ENCODE data around the gene MGME1. TPM values are rescaled to one million over a fixed set of nuclear protein-coding genes. Genes with fewer than 3 reads are reported as not detected.

The MGME1 gene
- total RNA-seq, 6 experiments from 2014 or later, result 12.7 to 19.2 (median 17.9) TPM

GRCh38 chr20:18009116-18009515 is 40.3 kb downstream of the MGME1 start:
- Mint-ChIP-seq H3K27me3 (ENCODE audit: insufficient read depth) (no peaks in the 10 kb centered on the region; the same call in none of the 2 replicates), H3K4me3 (no peak overlapping the region), H3K4me1 (ENCODE audit: low read depth) (peaks cover 6% of the 10 kb centered on the region; the same call in 1 of the 2 replicates), H3K36me3 (ENCODE audit: low read depth) (no peaks in the 10 kb centered on the region), H3K27ac (no peak overlapping the region), H3K9me3 (no peaks in the 10 kb centered on the region)
- TF ChIP-seq, protein P1, sequence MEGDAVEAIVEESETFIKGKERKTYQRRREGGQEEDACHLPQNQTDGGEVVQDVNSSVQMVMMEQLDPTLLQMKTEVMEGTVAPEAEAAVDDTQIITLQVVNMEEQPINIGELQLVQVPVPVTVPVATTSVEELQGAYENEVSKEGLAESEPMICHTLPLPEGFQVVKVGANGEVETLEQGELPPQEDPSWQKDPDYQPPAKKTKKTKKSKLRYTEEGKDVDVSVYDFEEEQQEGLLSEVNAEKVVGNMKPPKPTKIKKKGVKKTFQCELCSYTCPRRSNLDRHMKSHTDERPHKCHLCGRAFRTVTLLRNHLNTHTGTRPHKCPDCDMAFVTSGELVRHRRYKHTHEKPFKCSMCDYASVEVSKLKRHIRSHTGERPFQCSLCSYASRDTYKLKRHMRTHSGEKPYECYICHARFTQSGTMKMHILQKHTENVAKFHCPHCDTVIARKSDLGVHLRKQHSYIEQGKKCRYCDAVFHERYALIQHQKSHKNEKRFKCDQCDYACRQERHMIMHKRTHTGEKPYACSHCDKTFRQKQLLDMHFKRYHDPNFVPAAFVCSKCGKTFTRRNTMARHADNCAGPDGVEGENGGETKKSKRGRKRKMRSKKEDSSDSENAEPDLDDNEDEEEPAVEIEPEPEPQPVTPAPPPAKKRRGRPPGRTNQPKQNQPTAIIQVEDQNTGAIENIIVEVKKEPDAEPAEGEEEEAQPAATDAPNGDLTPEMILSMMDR (IDR thresholded peaks at IDR 0.05), result no peak
- DNase-seq, result no peak

GRCh38 chr20:18011482-18011881 is 42.7 kb downstream of the MGME1 start:
- no peaks in the 10 kb centered on the region for H3K36me3 Mint-ChIP-seq (ENCODE audit: low read depth)
- no peak overlapping the region for H3K4me3 Mint-ChIP-seq
- H3K4me1 Mint-ChIP-seq (ENCODE audit: low read depth), result peaks cover 6% of the 10 kb centered on the region; the same call in 1 of the 2 replicates
- no peak overlapping the region for H3K27ac Mint-ChIP-seq
- peaks cover under 1% of the 10 kb centered on the region for H3K27me3 Mint-ChIP-seq (ENCODE audit: insufficient read depth)
- no peak for DNase-seq
- no peaks in the 10 kb centered on the region for H3K9me3 Mint-ChIP-seq
- TF ChIP-seq, protein P1 (IDR thresholded peaks at IDR 0.05), result no peak

GRCh38 chr20:18011951-18012645 is 43.3 kb downstream of the MGME1 start:
- no peaks in the 10 kb centered on the region for H3K9me3 Mint-ChIP-seq
- H3K4me1 Mint-ChIP-seq (ENCODE audit: low read depth), result peaks cover 6% of the 10 kb centered on the region; the same call in 1 of the 2 replicates
- no peaks in the 10 kb centered on the region for H3K36me3 Mint-ChIP-seq (ENCODE audit: low read depth)
- H3K4me3 Mint-ChIP-seq, result no peak overlapping the region
- peaks cover 2% of the 10 kb centered on the region for H3K27me3 Mint-ChIP-seq (ENCODE audit: insufficient read depth)
- no peak for DNase-seq
- TF ChIP-seq, protein P1 (IDR thresholded peaks at IDR 0.05), result no peak
- H3K27ac Mint-ChIP-seq, result no peak overlapping the region

GRCh38 chr20:18012901-18013300 is 44.1 kb downstream of the MGME1 start:
- TF ChIP-seq, protein P1 (IDR thresholded peaks at IDR 0.05), result no peak
- peaks cover 2% of the 10 kb centered on the region for H3K27me3 Mint-ChIP-seq (ENCODE audit: insufficient read depth)
- no peak overlapping the region for H3K27ac Mint-ChIP-seq
- H3K9me3 Mint-ChIP-seq, result no peaks in the 10 kb centered on the region
- H3K36me3 Mint-ChIP-seq (ENCODE audit: low read depth), result no peaks in the 10 kb centered on the region
- no peak for DNase-seq
- H3K4me1 Mint-ChIP-seq (ENCODE audit: low read depth), result peaks cover 6% of the 10 kb centered on the region; the same call in 1 of the 2 replicates
- no peak overlapping the region for H3K4me3 Mint-ChIP-seq

DNA sequence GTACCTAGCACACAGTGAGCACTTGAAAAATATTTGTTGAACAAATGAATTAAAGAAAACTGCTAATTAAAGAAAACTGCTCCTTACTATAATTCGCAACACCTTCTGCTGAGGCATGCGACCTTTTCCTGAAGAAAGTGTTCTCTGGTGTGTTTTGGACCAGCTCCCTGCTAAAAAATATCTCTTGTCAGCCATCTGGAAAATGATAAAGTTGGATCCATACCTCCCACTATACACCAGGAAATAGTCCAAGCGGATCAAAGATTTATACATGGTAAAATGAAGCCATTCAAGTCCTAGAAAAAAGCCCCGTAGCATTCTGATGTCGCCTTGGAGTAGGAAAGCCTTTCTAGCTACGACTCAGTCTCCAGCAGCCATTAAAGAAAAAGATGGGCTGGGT is 45.6 kb downstream of the MGME1 start:
- H3K36me3 Mint-ChIP-seq (ENCODE audit: low read depth), result no peaks in the 10 kb centered on the region
- no peak for DNase-seq
- peaks cover 6% of the 10 kb centered on the region for H3K27me3 Mint-ChIP-seq (ENCODE audit: insufficient read depth)
- no peak overlapping the region for H3K4me3 Mint-ChIP-seq
- H3K27ac Mint-ChIP-seq, result no peak overlapping the region
- TF ChIP-seq, protein P1 (IDR thresholded peaks at IDR 0.05), result no peak
- peaks cover 6% of the 10 kb centered on the region; the same call in 1 of the 2 replicates for H3K4me1 Mint-ChIP-seq (ENCODE audit: low read depth)
- H3K9me3 Mint-ChIP-seq, result no peaks in the 10 kb centered on the region

Data from HFFc6 (cell line).